SK-N-SH (cell line): ENCODE results near the gene DQX1. TPM values are rescaled to one million over a fixed set of nuclear protein-coding genes. Genes with fewer than 3 reads are reported as not detected.

Experiments
- CTCF ChIA-PET: fragments of 300-600, 350-600 bp; formaldehyde crosslinking; extraction: SDS; loops from one replicate; lab custom pipeline; 2021; lab: Yijun Ruan, JAX
- POLR2A ChIA-PET: fragments of 350-600 bp; sonication (Branson Sonifier 250); formaldehyde crosslinking; extraction: SDS; loops from one replicate; lab custom pipeline; 2020; ENCODE audit warnings: antibody characterized with exemption, inconsistent platforms; lab: Yijun Ruan, JAX
- DNase-seq: peaks from one replicate; pipeline ENCODE4 v3.0.0; 2012
- H2AFZ ChIP-seq: fragments of 200-600 bp; sonication (generic); 2 replicates; pipeline ENCODE4 v1.8.1; 2016; ENCODE audit warnings: antibody characterized with exemption, mild to moderate bottlenecking, low read depth
- H3F3A ChIP-seq: fragments of 200-600 bp; sonication (generic); replicated peaks from 2 replicates; pipeline ENCODE3; 2016; ENCODE audit warnings: antibody characterized with exemption, mild to moderate bottlenecking; ENCODE audit not compliant: insufficient read depth
- H3K27ac ChIP-seq, 2 experiments: fragments of 200-500 bp in 1 of 2; fragments of 200-600 bp in 1 of 2; sonication (Bioruptor generic) in 1 of 2; sonication (generic), shearing (Covaris generic) in 1 of 2; 2 replicates each; pipeline versions ENCODE4 v1.5.1 to v1.6.1; 2014 to 2016; ENCODE audit warnings: low read depth in 2 of 2, inconsistent platforms in 1 of 2, low read length in 1 of 2, mild to moderate bottlenecking in 1 of 2, mixed read lengths in 1 of 2
- H3K27me3 ChIP-seq: fragments of 200-600 bp; sonication (generic), shearing (Covaris generic); 2 replicates; pipeline ENCODE4 v1.6.1; 2016; ENCODE audit warnings: mixed run types; ENCODE audit not compliant: insufficient read depth
- H3K36me3 ChIP-seq, 2 experiments: fragments of 200-500 bp in 1 of 2; fragments of 200-600 bp in 1 of 2; sonication (Bioruptor generic) in 1 of 2; sonication (generic) in 1 of 2; replicated peaks in 1 of 2; 2 replicates each; pipeline versions ENCODE3 to v1.5.1; 2014 to 2016; ENCODE audit warnings: low read length in 1 of 2, mild to moderate bottlenecking in 1 of 2; ENCODE audit not compliant: insufficient read depth in 2 of 2, control insufficient read depth in 1 of 2
- H3K4me1 ChIP-seq, 2 experiments: fragments of 200-500 bp in 1 of 2; fragments of 200-600 bp in 1 of 2; sonication (Bioruptor generic) in 1 of 2; sonication (generic), shearing (Covaris generic) in 1 of 2; 2 replicates each; pipeline versions ENCODE4 v1.5.1 to v1.6.1; 2014 to 2016; ENCODE audit warnings: low read depth in 1 of 2, low read length in 1 of 2, mixed run types in 1 of 2; ENCODE audit not compliant: insufficient read depth in 2 of 2, control insufficient read depth in 1 of 2
- H3K4me2 ChIP-seq: fragments of 200-600 bp; sonication (generic), shearing (Covaris generic); 2 replicates; pipeline ENCODE4 v1.6.1; 2017; ENCODE audit warnings: mixed run types
- H3K4me3 ChIP-seq, 2 experiments: fragments of 200-500 bp in 1 of 2; fragments of 200-600 bp in 1 of 2; sonication (Bioruptor generic) in 1 of 2; sonication (generic), shearing (Covaris generic) in 1 of 2; 2 replicates each; pipeline versions ENCODE4 v1.5.1 to v1.8.1; 2014 to 2016; ENCODE audit warnings: low read depth in 2 of 2, inconsistent platforms in 1 of 2, low read length in 1 of 2, mild to moderate bottlenecking in 1 of 2, mixed read lengths in 1 of 2, moderate library complexity in 1 of 2
- H3K79me2 ChIP-seq: fragments of 200-600 bp; sonication (generic); 2 replicates; pipeline ENCODE4 v1.8.1; 2017; ENCODE audit warnings: mild to moderate bottlenecking; ENCODE audit not compliant: insufficient read depth
- H3K9ac ChIP-seq: fragments of 200-600 bp; sonication (generic); 2 replicates; pipeline ENCODE4 v1.6.1; 2017; ENCODE audit warnings: mixed run types
- H3K9me2 ChIP-seq: fragments of 200-600 bp; sonication (generic); 2 replicates; pipeline ENCODE4 v1.6.1; 2017; ENCODE audit warnings: mixed run types
- H3K9me3 ChIP-seq: fragments of 200-600 bp; sonication (generic); 2 replicates; pipeline ENCODE4 v1.6.1; 2017; ENCODE audit warnings: mixed run types, mild to moderate bottlenecking, moderate library complexity
- H4K20me1 ChIP-seq: fragments of 200-600 bp; sonication (generic); 2 replicates; pipeline ENCODE4 v1.6.1; 2017; ENCODE audit warnings: mild to moderate bottlenecking, mixed run types; ENCODE audit not compliant: insufficient read depth
- CHD2 ChIP-seq: fragments of 150-350 bp; IDR thresholded peaks from 2 replicates; pipeline ENCODE4 v1.6.1; 2018; ENCODE audit warnings: low read length; ENCODE audit not compliant: partially characterized antibody
- ELF1 ChIP-seq: IDR thresholded peaks from 2 replicates; pipeline ENCODE4 v1.4.0; 2012
- EP300 ChIP-seq, 2 experiments: IDR thresholded peaks; 2 replicates each; pipeline versions ENCODE4 v1.4.0 to v1.6.1; 2012; ENCODE audit warnings: borderline replicate concordance in 1 of 2, low read depth in 1 of 2, low read length in 1 of 2
- FOSL2 ChIP-seq: IDR thresholded peaks from 2 replicates; pipeline ENCODE4 v1.4.0; 2012; ENCODE audit warnings: low read depth, mild to moderate bottlenecking, moderate library complexity, borderline replicate concordance
- FOXJ3 ChIP-seq: sonication (generic); formaldehyde crosslinking; IDR thresholded peaks from 2 replicates; pipeline ENCODE4 v1.5.1; 2020; ENCODE audit warnings: mild to moderate bottlenecking, missing genetic modification reagents
- GATA2 ChIP-seq: sonication (generic); formaldehyde crosslinking; IDR thresholded peaks from 2 replicates; pipeline ENCODE4 v1.5.0; 2020; ENCODE audit warnings: mild to moderate bottlenecking, missing genetic modification reagents
- JUND ChIP-seq: IDR thresholded peaks from 2 replicates; pipeline ENCODE4 v1.4.0; 2012
- MXI1 ChIP-seq: IDR thresholded peaks from 2 replicates; pipeline ENCODE4 v1.6.1; 2012; ENCODE audit warnings: mild to moderate bottlenecking, low read depth, low read length, improper control_type of control experiment
- PBX3 ChIP-seq: IDR thresholded peaks from 2 replicates; pipeline ENCODE4; 2012
- POLR2AphosphoS5 ChIP-seq: IDR thresholded peaks from 2 replicates; pipeline ENCODE4 v1.6.1; 2012; ENCODE audit warnings: low read depth, low read length
- RCOR1 ChIP-seq: fragments of 150-350 bp; IDR thresholded peaks from 2 replicates; pipeline ENCODE4 v1.6.1; 2017; ENCODE audit warnings: antibody characterized with exemption, low read length
- REST ChIP-seq: IDR thresholded peaks from 2 replicates; pipeline ENCODE4 v1.6.1; 2012; ENCODE audit warnings: mild to moderate bottlenecking, low read depth, low read length, moderate library complexity
- SIN3A ChIP-seq: IDR thresholded peaks from 2 replicates; pipeline ENCODE4 v1.6.1; 2012; ENCODE audit warnings: low read depth, mild to moderate bottlenecking, low read length, moderate library complexity, borderline replicate concordance
- TCF12 ChIP-seq: IDR thresholded peaks from 2 replicates; pipeline ENCODE4 v1.4.0; 2012
- TEAD4 ChIP-seq: IDR thresholded peaks from 2 replicates; pipeline ENCODE4 v1.4.0; 2012; ENCODE audit warnings: mild to moderate bottlenecking, borderline replicate concordance; ENCODE audit not compliant: insufficient read depth
- WGBS: methylation state at CpG from one replicate; pipeline ENCODE4 v1.1.6; 2017; ENCODE audit warnings: low lambda C conversion rate; 5-methylcytosine and 5-hydroxymethylcytosine counted together
- polyA plus RNA-seq, 3 experiments: library from polyadenylated mRNA; depleted of rRNA; stranded (reverse); fragments of >200 nt; gene quantifications; 2 replicates each; pipeline ENCODE4 v1.2.3, GENCODE V29; 2012
- TF ChIP-seq, protein P1 (sequence below): IDR thresholded peaks from 2 replicates; pipeline ENCODE4 v1.4.0; 2012; ENCODE audit warnings: low read depth, borderline replicate concordance
- TF ChIP-seq, protein P2 (sequence below): IDR thresholded peaks from 2 replicates; pipeline ENCODE4 v1.4.0; 2012; ENCODE audit warnings: low read depth

The DQX1 gene
- polyA plus RNA-seq, 1 of the 3 experiments (the other 2 are of a cell fraction), result 1.6 TPM

DNA sequence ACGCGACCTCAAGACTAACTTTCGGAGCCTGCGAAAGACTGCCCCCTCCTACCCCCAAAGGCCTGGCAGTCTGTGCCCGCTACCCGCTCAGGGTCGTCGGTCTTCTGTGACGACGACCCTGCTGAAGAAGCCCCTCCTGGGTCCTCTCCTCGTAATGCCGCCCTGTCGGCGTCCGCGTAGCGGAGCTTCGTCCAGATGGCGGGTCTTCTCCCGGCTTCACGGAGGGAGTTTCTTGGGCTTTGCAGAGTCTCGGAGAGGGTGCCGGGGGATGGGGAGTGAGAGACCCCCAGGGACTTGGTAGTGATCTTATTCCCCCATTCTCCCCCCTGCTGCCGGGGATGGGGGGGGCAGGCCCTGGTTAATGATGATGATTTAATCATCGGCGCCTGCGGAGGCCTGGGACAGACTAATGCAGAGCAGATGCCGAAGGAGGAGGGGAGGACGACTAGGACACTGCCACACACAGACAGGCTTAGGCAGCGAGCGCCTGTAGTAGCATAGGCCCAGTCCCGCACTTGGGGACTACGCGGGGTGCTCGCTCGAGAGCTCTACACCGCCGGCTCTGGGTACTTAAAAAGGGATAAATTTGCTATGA, 18.0 kb downstream of the DQX1 start:
- no peaks in the 10 kb centered on the region for H3K27me3 ChIP-seq
- H4K20me1 ChIP-seq, result no peaks in the 10 kb centered on the region
- peaks cover 15 to 20% of the 10 kb centered on the region in 2 experiments for H3K36me3 ChIP-seq
- H3K4me2 ChIP-seq, result peak overlapping the region; percentile 96
- peak overlapping the region; percentile 84 to 86 for H3K4me3 ChIP-seq
- peak overlapping the region; percentile 95 for H3K9ac ChIP-seq
- CTCF ChIA-PET, result interaction anchor here (0.9 to 7.5 kb wide), 9 partner anchors 9 to 80 kb away, joined by 3 to 80 read pairs (median 5); partner anchors contain the start of genes AUP1, CCDC142, DQX1 and HTRA2
- peaks cover 22% of the 10 kb centered on the region; the same call in 1 of the 2 replicates for H3K79me2 ChIP-seq
- peak overlapping the region; percentile 99 to 100 for H3K27ac ChIP-seq
- peak overlapping the region; percentile 85 for H2AFZ ChIP-seq
- no peaks in the 10 kb centered on the region for H3K9me3 ChIP-seq
- TF ChIP-seq REST, result no peak; the same call in 1 of the 2 replicates
- no peak for TF ChIP-seq ELF1
- TF ChIP-seq, protein P1, sequence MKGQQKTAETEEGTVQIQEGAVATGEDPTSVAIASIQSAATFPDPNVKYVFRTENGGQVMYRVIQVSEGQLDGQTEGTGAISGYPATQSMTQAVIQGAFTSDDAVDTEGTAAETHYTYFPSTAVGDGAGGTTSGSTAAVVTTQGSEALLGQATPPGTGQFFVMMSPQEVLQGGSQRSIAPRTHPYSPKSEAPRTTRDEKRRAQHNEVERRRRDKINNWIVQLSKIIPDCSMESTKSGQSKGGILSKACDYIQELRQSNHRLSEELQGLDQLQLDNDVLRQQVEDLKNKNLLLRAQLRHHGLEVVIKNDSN, result no peak
- peak; percentile 36 for TF ChIP-seq PBX3
- no peak; the same call in 1 of the 2 replicates for TF ChIP-seq JUND
- peak; percentile 71 for TF ChIP-seq FOXJ3 (CRISPR knock-in tag)
- peak; percentile 47 to 96; a peak in 3 of 4 replicates for TF ChIP-seq EP300 (IDR thresholded peaks at IDR 0.05; ENCODE audit: borderline replicate concordance in 1 of 2, low read depth in 1 of 2, low read length in 1 of 2)
- TF ChIP-seq GATA2 (CRISPR knock-in tag), result peak; percentile 64; the same call in 1 of the 2 replicates
- no peak; the same call in 1 of the 2 replicates for TF ChIP-seq SIN3A
- TF ChIP-seq POLR2AphosphoS5, result peak; percentile 70
- peak; percentile 95 for TF ChIP-seq CHD2
- peak; percentile 46; the same call in 1 of the 2 replicates for TF ChIP-seq TEAD4
- peak; percentile 92 for TF ChIP-seq RCOR1
- TF ChIP-seq FOSL2, result 0 out of 2 replicates have a peak, but pooled peaks have one; percentile 3
- TF ChIP-seq, protein P2, sequence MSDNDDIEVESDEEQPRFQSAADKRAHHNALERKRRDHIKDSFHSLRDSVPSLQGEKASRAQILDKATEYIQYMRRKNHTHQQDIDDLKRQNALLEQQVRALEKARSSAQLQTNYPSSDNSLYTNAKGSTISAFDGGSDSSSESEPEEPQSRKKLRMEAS, result peak; percentile 77
- TF ChIP-seq TCF12, result peak; percentile 94
- peak; percentile 50 for TF ChIP-seq MXI1
- TF ChIP-seq, all 33 proteins: peak for 12
- H3F3A ChIP-seq, result peaks cover 33% of the 10 kb centered on the region
- POLR2A ChIA-PET, result interaction anchor here (0.9 to 2.3 kb wide), 6 partner anchors 10 to 34 kb away, joined by 3 to 11 read pairs (median 8); partner anchors contain the start of genes CCDC142, DQX1 and TTC31
- DNase-seq, result peak; percentile 87
- no peaks in the 10 kb centered on the region for H3K9me2 ChIP-seq
- 9% methylated on average over 33 of the region's 38 CpGs for WGBS
- H3K4me1 ChIP-seq, result peaks cover 24 to 31% of the 10 kb centered on the region in 2 experiments; a peak in 3 of 4 replicates
